Loucy (cell line): ENCODE results near the gene CAMK1D.

Experiments used
- H2AFZ ChIP-seq: fragments of 200-600 bp; sonication (generic); 2 replicates; pipeline ENCODE4 v1.6.0; 2016; ENCODE audit warnings: antibody characterized with exemption, mild to moderate bottlenecking, low read length, moderate library complexity
- H3F3A ChIP-seq: fragments of 200-600 bp; 2 replicates; pipeline ENCODE4 v1.6.0; 2016; ENCODE audit warnings: antibody characterized with exemption, low read depth, mild to moderate bottlenecking
- H3K27me3 ChIP-seq: fragments of 200-600 bp; sonication (generic); 2 replicates; pipeline ENCODE4 v1.6.1; 2014; ENCODE audit warnings: low read length, mild to moderate bottlenecking; ENCODE audit not compliant: insufficient read depth, poor library complexity, severe bottlenecking
- H3K36me3 ChIP-seq: fragments of 200-600 bp; sonication (generic); 2 replicates; pipeline ENCODE4 v1.6.1; 2016; ENCODE audit warnings: low read length; ENCODE audit not compliant: insufficient read depth
- H3K4me1 ChIP-seq: fragments of 200-600 bp; sonication (generic); 2 replicates; pipeline ENCODE4 v1.5.1; 2014; ENCODE audit warnings: low read length, mild to moderate bottlenecking; ENCODE audit not compliant: insufficient read depth, poor library complexity, severe bottlenecking
- H3K4me2 ChIP-seq: fragments of 200-600 bp; sonication (generic); 2 replicates; pipeline ENCODE4 v1.6.0; 2014; ENCODE audit warnings: antibody characterized with exemption, low read length, low read depth, mild to moderate bottlenecking; ENCODE audit not compliant: poor library complexity, severe bottlenecking
- H3K4me3 ChIP-seq: fragments of 200-600 bp; sonication (generic); 2 replicates; pipeline ENCODE4 v1.5.1; 2014; ENCODE audit warnings: low read length, mild to moderate bottlenecking, mixed read lengths; ENCODE audit not compliant: poor library complexity, severe bottlenecking
- H3K79me2 ChIP-seq: fragments of 200-600 bp; sonication (generic); 2 replicates; pipeline ENCODE4 v1.6.1; 2014; ENCODE audit warnings: low read length; ENCODE audit not compliant: insufficient read depth
- H3K9ac ChIP-seq: fragments of 200-600 bp; sonication (generic); 2 replicates; pipeline ENCODE4 v1.6.0; 2014; ENCODE audit warnings: mild to moderate bottlenecking, low read depth, low read length, moderate library complexity; ENCODE audit not compliant: poor library complexity, severe bottlenecking
- H3K9me2 ChIP-seq: fragments of 200-600 bp; sonication (generic); replicated peaks from 2 replicates; pipeline ENCODE4 v1.6.1; 2016; ENCODE audit warnings: low read depth, low read length, mixed read lengths
- H3K9me3 ChIP-seq: fragments of 200-600 bp; sonication (generic); 2 replicates; pipeline ENCODE4 v1.6.1; 2014; ENCODE audit warnings: mild to moderate bottlenecking, antibody characterized with exemption, low read length, low read depth; ENCODE audit not compliant: insufficient read depth
- H4K20me1 ChIP-seq: fragments of 200-600 bp; sonication (generic); 2 replicates; pipeline ENCODE4 v1.6.0; 2014; ENCODE audit warnings: antibody characterized with exemption, low read length, mild to moderate bottlenecking; ENCODE audit not compliant: insufficient read depth, poor library complexity, severe bottlenecking
- CTCF ChIP-seq: fragments of 200-600 bp; sonication (generic); conservative IDR thresholded peaks from 2 replicates; pipeline ENCODE4 v1.5.1; 2014; ENCODE audit warnings: mild to moderate bottlenecking, antibody characterized with exemption, low read length
- EZH2phosphoT487 ChIP-seq: fragments of 200-600 bp; IDR thresholded peaks from 2 replicates; pipeline ENCODE4 v1.6.1; 2018; ENCODE audit warnings: antibody characterized with exemption, mild to moderate bottlenecking, moderate library complexity, borderline replicate concordance

Gene CAMK1D

GRCh38 chr10:12507165-12507850 lies 158.0 kb downstream of the CAMK1D start:
- TF ChIP-seq EZH2phosphoT487: no peak
- TF ChIP-seq CTCF: no peak
- Histone ChIP-seq H3K9me3 (no peaks in the 10 kb centered on the region), H4K20me1 (no peaks in the 10 kb centered on the region), H3K79me2 (no peaks in the 10 kb centered on the region), H3K4me2 (no peak overlapping the region), H2AFZ (no peak overlapping the region), H3F3A (no peaks in the 10 kb centered on the region), H3K4me3 (no peak overlapping the region), H3K9ac (no peak overlapping the region), H3K4me1 (no peaks in the 10 kb centered on the region), H3K36me3 (no peaks in the 10 kb centered on the region), H3K9me2 (no peaks in the 10 kb centered on the region), H3K27me3 (no peaks in the 10 kb centered on the region)

- H3K36me3 ChIP-seq: no peaks in the 10 kb centered on the region
- H3K4me2 ChIP-seq: no peak overlapping the region
- no peaks in the 10 kb centered on the region for H3K9me2 ChIP-seq
- H3K9ac ChIP-seq: no peak overlapping the region
- H3K4me1 ChIP-seq: no peaks in the 10 kb centered on the region
- no peak overlapping the region for H3K4me3 ChIP-seq
- H3K27me3 ChIP-seq: no peaks in the 10 kb centered on the region
- H3F3A ChIP-seq: no peaks in the 10 kb centered on the region
- H2AFZ ChIP-seq: no peak overlapping the region
- H3K79me2 ChIP-seq: no peaks in the 10 kb centered on the region
- H3K9me3 ChIP-seq: no peaks in the 10 kb centered on the region
- H4K20me1 ChIP-seq: no peaks in the 10 kb centered on the region
- no peak for TF ChIP-seq EZH2phosphoT487
- TF ChIP-seq CTCF: no peak
Measured at GRCh38 chr10:12508165-12508564, 158.8 kb downstream of the CAMK1D start.

- no peaks in the 10 kb centered on the region for H4K20me1 ChIP-seq
- no peak overlapping the region for H3K9ac ChIP-seq
- no peak overlapping the region for H2AFZ ChIP-seq
- H3K9me2 ChIP-seq: no peaks in the 10 kb centered on the region
- H3F3A ChIP-seq: no peaks in the 10 kb centered on the region
- peaks cover 5% of the 10 kb centered on the region for H3K4me1 ChIP-seq
- TF ChIP-seq CTCF: no peak
- TF ChIP-seq EZH2phosphoT487: no peak
- no peaks in the 10 kb centered on the region for H3K9me3 ChIP-seq
- H3K36me3 ChIP-seq: no peaks in the 10 kb centered on the region
- H3K79me2 ChIP-seq: no peaks in the 10 kb centered on the region
- no peak overlapping the region for H3K4me2 ChIP-seq
- no peak overlapping the region for H3K4me3 ChIP-seq
- H3K27me3 ChIP-seq: no peaks in the 10 kb centered on the region
Measured at GRCh38 chr10:12509016-12509793, 159.9 kb downstream of the CAMK1D start.
